Measurements from ENCODE around the gene FBXW10B.
"Not testable (repeated sequence)": the region's sequence is repeated elsewhere in the genome, so short reads cannot be mapped to it uniquely, and the experiment has no call there.

The FBXW10B gene

GRCh38 chr17:15619331-15620058 lies at the start of gene FBXW10B:
TSS of gene FBXW10B (minus strand) at chr17:15619704. CDS start at chr17:15619512, 192 bp downstream.
- not testable (repeated sequence) for DNase-seq (ENCODE audit: low read depth in 2 of 2)

GRCh38 chr17:15663691-15664090 lies 44.2 kb upstream of the FBXW10B start:
- no peak for DNase-seq (ENCODE audit: low read depth in 2 of 2)

GRCh38 chr17:15663176-15663575 lies 43.7 kb upstream of the FBXW10B start:
- no peak for DNase-seq (ENCODE audit: low read depth in 2 of 2)

- DNase-seq (ENCODE audit: low read depth in 2 of 2), result no peak
Measured at GRCh38 chr17:15662681-15663080, 43.2 kb upstream of the FBXW10B start.

- DNase-seq (ENCODE audit: low read depth in 2 of 2), result no peak
Measured at GRCh38 chr17:15660077-15660476, 40.6 kb upstream of the FBXW10B start.

- no peak for DNase-seq (ENCODE audit: low read depth in 2 of 2)
Measured at GRCh38 chr17:15659663-15660062, 40.2 kb upstream of the FBXW10B start.

GRCh38 chr17:15659236-15659635 lies 39.7 kb upstream of the FBXW10B start:
- DNase-seq (ENCODE audit: low read depth in 2 of 2), result no peak

- DNase-seq (ENCODE audit: low read depth in 2 of 2), result no peak
Measured at GRCh38 chr17:15658296-15658695, 38.8 kb upstream of the FBXW10B start.

- no peak for DNase-seq (ENCODE audit: low read depth in 2 of 2)
Measured at GRCh38 chr17:15657868-15658267, 38.4 kb upstream of the FBXW10B start.

- no peak for DNase-seq (ENCODE audit: low read depth in 2 of 2)
Measured at GRCh38 chr17:15654886-15655561, 35.5 kb upstream of the FBXW10B start.

GRCh38 chr17:15654401-15654800 lies 34.9 kb upstream of the FBXW10B start:
- DNase-seq (ENCODE audit: low read depth in 2 of 2), result not testable (repeated sequence)

GRCh38 chr17:15652960-15653359 lies 33.5 kb upstream of the FBXW10B start:
- no peak for DNase-seq (ENCODE audit: low read depth in 2 of 2)

- DNase-seq (ENCODE audit: low read depth in 2 of 2), result no peak
Measured at GRCh38 chr17:15651583-15652110, 32.1 kb upstream of the FBXW10B start.

GRCh38 chr17:15650741-15651582 lies 31.5 kb upstream of the FBXW10B start:
- DNase-seq (ENCODE audit: low read depth in 2 of 2), result no peak

GRCh38 chr17:15649861-15650421 lies 30.4 kb upstream of the FBXW10B start:
- no peak for DNase-seq (ENCODE audit: low read depth in 2 of 2)

- no peak for DNase-seq (ENCODE audit: low read depth in 2 of 2)
Measured at GRCh38 chr17:15648386-15648785, 28.9 kb upstream of the FBXW10B start.

GRCh38 chr17:15645942-15646312 lies 26.4 kb upstream of the FBXW10B start:
- DNase-seq (ENCODE audit: low read depth in 2 of 2), result not testable (repeated sequence)

- DNase-seq (ENCODE audit: low read depth in 2 of 2), result not testable (repeated sequence)
Measured at GRCh38 chr17:15645099-15645941, 25.8 kb upstream of the FBXW10B start.

- not testable (repeated sequence) for DNase-seq (ENCODE audit: low read depth in 2 of 2)
Measured at GRCh38 chr17:15642505-15643251, 23.2 kb upstream of the FBXW10B start.

- not testable (repeated sequence) for DNase-seq (ENCODE audit: low read depth in 2 of 2)
Measured at GRCh38 chr17:15642014-15642413, 22.5 kb upstream of the FBXW10B start.
